ENCODE results near the gene PIGB. TPM values are rescaled to one million over a fixed set of nuclear protein-coding genes. Genes with fewer than 3 reads are reported as not detected.

PIGB gene
- total RNA-seq, 4 donors from 2014 or later = 0.51 to 22.3 (median 10.9) TPM

- no peaks in the 10 kb centered on the region for H3K9me3 ChIP-seq
- H3K36me3 ChIP-seq = no peaks in the 10 kb centered on the region
- no peaks in the 10 kb centered on the region for H3K4me1 ChIP-seq
- DNase-seq = no peak
- TF ChIP-seq CTCF (IDR thresholded peaks at IDR 0.05) (no peak), POLR2A (IDR thresholded peaks at IDR 0.05) (no peak)
- intact Hi-C loops (cut with DNase I; ENCODE audit: low total_unique reads) = no loop called here
- H3K27me3 ChIP-seq = no peaks in the 10 kb centered on the region
- H3K27ac ChIP-seq = no peak overlapping the region
- H3K4me3 ChIP-seq = no peak overlapping the region
These were observed 84.5 kb downstream of the PIGB start for GRCh38 chr15:55403531-55403930.

MicroRNA genes within 50 kb of the gene (microRNA counts, 767-probe panel; counts per million panel counts)
- microRNA hsa-miR-628-3p (0 to 1,009 counts per million in 2 donors), microRNA hsa-miR-628-5p (0 to 3,310 counts per million in 2 donors)

Small RNAs within 50 kb of the gene (microRNA-seq; reads per million reads assigned to microRNA genes)
- gene MIR628 (ENCODE audit: borderline microRNAs expressed, borderline replicate concordance) = 69.6 reads per million, percentile 49 among the genes with 10 or more reads in this experiment

Other genes with a start within 250 kb of the PIGB start
- 100 to 1,000 TPM; 116 to 162 (median 120) TPM for gene RSL24D1, start 122.3 kb upstream of the PIGB start, total RNA-seq
- 10 to 100 TPM in 3 of 4 donors, 1 to 10 TPM in 1; 6.4 to 32.9 (median 16.5) TPM for gene RAB27A, start 29.4 kb upstream of the PIGB start, total RNA-seq
- gene PIGBOS1, start 99 bp upstream of the PIGB start, total RNA-seq = 10 to 100 TPM in 3 of 4 donors, under 1 TPM in 1; 0.59 to 25.9 (median 14.2) TPM
- gene CCPG1, start 89.1 kb downstream of the PIGB start, total RNA-seq = 10 to 100 TPM; 50.1 to 79.7 (median 68.3) TPM
- gene PIERCE2, start 89.3 kb downstream of the PIGB start, total RNA-seq = 1 to 10 TPM in 1 of 4 donors, not detected in 3; 1.4 TPM
- 1 to 10 TPM in 3 of 4 donors, not detected in 1; 1.5 to 5.3 (median 1.6) TPM for gene DNAAF4, start 189.0 kb downstream of the PIGB start, total RNA-seq

Measured in uterus (tissue), 4 donors.